Ascending aorta (tissue), 2 donors: ENCODE measurements around the gene KIF1A. TPM values are rescaled to one million over a fixed set of nuclear protein-coding genes. Genes with fewer than 3 reads are reported as not detected.

Experiments
- DNase-seq, 2 donors: peaks; one replicate each; pipeline ENCODE4 v3.0.0-alpha.2; 2019; ENCODE audit warnings: low spot score in 2 of 2
- H3K27ac ChIP-seq, 2 donors: fragments of 200-600 bp; sonication (generic); one replicate each; pipeline ENCODE4 v1.5.1; 2016 to 2017; ENCODE audit warnings: mild to moderate bottlenecking in 1 of 2
- H3K27me3 ChIP-seq: fragments of 200-600 bp; sonication (generic); one replicate; pipeline ENCODE4 v1.5.1; 2017
- H3K36me3 ChIP-seq, 2 donors: fragments of 200-600 bp; sonication (generic); one replicate each; pipeline ENCODE4 v1.5.1; 2016
- H3K4me1 ChIP-seq, 2 donors: fragments of 200-600 bp; sonication (generic); one replicate each; pipeline ENCODE4 v1.5.1; 2016 to 2017; ENCODE audit warnings: mild to moderate bottlenecking in 1 of 2
- H3K4me3 ChIP-seq, 2 donors: fragments of 200-600 bp; sonication (generic); one replicate each; pipeline ENCODE4 v1.5.1; 2016 to 2017; ENCODE audit warnings: mild to moderate bottlenecking in 1 of 2
- H3K9me3 ChIP-seq, 2 donors: fragments of 200-600 bp; sonication (generic); one replicate each; pipeline ENCODE4 v1.5.1; 2016
- CTCF ChIP-seq, 3 experiments: fragments of 200-600 bp in 2 of 3; fragments of 450-650 bp in 1 of 3; sonication (generic) in 2 of 3; IDR thresholded peaks; one replicate each; pipeline ENCODE4 v1.5.1; 2016 to 2019; ENCODE audit warnings: antibody characterized with exemption in 3 of 3, mild to moderate bottlenecking in 1 of 3, moderate library complexity in 1 of 3
- intact Hi-C: fragments of 100-400 bp; cut with DNase I; formaldehyde crosslinking; loops from one replicate; pipeline ENCODE4 v1.15.1; 2023
- total RNA-seq: library from RNA; depleted of rRNA; stranded (reverse); fragments of >200 nt; gene quantifications from one replicate; pipeline ENCODE4 v1.1.0, GENCODE V29; 2016

Gene KIF1A
- total RNA-seq, 1 donor from 2014 or later = 0.11 TPM

DNA sequence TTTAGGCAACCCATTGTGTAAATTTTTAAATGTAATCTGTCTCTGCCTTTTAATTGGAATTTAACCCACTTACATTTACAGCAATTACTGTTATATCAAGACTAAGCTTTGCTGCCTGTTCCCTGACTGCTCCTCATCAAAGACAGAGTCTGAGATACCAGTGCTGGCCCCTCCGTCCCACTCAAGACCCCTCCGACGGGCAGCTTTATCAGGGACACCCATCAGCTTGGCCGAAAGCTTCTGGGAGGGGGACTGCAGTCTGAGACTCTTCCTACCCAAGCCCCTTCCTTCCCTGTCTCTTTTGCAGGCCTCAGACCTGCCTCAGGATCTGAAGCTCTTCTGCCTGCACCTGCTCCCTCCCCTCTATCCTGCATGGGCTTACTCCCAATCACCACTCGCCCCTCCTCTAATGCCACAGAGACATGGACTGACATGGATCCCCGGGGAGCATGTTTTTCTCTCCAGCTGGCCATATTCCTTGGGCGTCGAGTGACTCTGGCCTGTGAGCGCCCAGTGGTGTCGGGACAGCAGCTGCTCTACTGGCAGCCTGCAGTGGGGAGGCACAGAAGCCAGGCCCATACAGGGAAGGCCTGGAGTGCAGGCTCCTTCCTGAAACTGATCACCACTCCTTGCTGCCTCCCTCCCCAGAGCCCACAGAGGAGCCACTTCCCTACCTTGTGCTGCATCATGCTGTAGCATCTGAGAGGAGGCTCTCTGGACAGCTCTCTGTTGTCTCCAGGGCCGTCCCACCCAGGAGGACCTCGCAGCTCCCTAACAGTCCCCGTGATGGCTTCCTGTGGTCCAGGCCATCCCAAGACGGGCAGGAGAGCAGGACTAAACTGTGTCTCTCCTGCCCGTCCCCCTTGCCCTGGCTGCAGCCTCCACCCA is 3.7 kb upstream of the KIF1A start:
- peaks cover 0 to 4% of the 10 kb centered on the region in 2 donors for H3K9me3 ChIP-seq
- H3K4me3 ChIP-seq = no peak overlapping the region
- H3K4me1 ChIP-seq = peaks cover 5 to 10% of the 10 kb centered on the region in 2 donors
- no peaks in the 10 kb centered on the region for H3K36me3 ChIP-seq
- TF ChIP-seq CTCF (IDR thresholded peaks at IDR 0.05) = no peak
- no peak overlapping the region for H3K27ac ChIP-seq
- DNase-seq = no peak
- intact Hi-C loops = no loop called here
- peaks cover 10% of the 10 kb centered on the region for H3K27me3 ChIP-seq

DNA sequence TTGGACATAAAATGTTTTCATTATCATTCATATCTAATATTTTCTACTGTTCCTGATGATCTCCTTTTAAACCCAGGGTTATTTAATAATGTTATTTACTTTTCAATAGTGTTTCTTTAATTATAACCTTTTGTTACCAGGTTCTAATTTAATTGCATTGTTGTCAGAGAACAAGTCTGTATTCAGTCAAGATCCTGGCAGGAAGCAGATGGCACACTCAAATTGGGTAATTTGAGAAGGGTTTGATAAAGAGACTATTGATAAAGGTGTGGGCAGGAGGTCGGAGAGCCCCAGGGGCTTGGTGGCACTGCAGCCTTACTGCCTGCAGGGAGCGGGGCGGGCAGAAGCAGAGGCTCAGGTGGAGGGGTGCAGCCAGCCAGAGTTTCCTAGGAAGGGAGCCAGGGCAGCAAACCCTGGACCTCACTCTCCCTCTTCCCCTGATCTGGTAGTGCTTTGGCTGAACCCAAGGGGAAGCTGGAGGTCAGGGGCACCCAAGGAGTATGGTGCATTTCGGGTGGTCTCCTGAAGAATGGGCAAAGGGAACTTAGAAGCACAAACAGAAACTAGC is 2.3 kb upstream of the KIF1A start:
- Histone ChIP-seq H3K4me3 (no peak overlapping the region), H3K36me3 (no peaks in the 10 kb centered on the region), H3K27ac (no peak overlapping the region), H3K9me3 (peaks cover 0 to 4% of the 10 kb centered on the region in 2 donors), H3K27me3 (peaks cover 14% of the 10 kb centered on the region), H3K4me1 (peaks cover 5 to 10% of the 10 kb centered on the region in 2 donors)
- DNase-seq = no peak
- intact Hi-C loops = no loop called here
- TF ChIP-seq CTCF (IDR thresholded peaks at IDR 0.05) = no peak

DNA sequence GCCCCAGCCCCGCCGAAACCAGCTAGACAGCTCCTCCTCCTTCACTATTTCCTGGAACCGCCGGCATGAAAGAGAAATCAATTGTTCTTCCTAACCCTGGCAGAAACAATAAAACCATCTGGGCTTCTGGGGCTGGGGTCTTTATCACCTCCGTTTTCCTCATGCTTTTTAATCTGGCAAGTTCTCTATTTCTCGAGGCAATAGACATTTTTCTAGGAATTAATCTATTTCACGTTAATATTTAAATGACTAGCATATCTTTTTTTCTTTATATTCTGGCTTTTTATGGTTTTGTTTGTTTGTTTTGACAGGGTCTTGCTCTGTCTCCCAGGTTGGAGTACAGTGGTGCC is 1.4 kb upstream of the KIF1A start:
- H3K4me3 ChIP-seq = no peak overlapping the region
- intact Hi-C loops = no loop called here
- DNase-seq = no peak
- TF ChIP-seq CTCF (IDR thresholded peaks at IDR 0.05) = no peak
- peaks cover 14% of the 10 kb centered on the region for H3K27me3 ChIP-seq
- H3K4me1 ChIP-seq = peaks cover 5 to 10% of the 10 kb centered on the region in 2 donors
- H3K9me3 ChIP-seq = peaks cover 0 to 4% of the 10 kb centered on the region in 2 donors
- H3K27ac ChIP-seq = no peak overlapping the region
- H3K36me3 ChIP-seq = no peaks in the 10 kb centered on the region

DNA sequence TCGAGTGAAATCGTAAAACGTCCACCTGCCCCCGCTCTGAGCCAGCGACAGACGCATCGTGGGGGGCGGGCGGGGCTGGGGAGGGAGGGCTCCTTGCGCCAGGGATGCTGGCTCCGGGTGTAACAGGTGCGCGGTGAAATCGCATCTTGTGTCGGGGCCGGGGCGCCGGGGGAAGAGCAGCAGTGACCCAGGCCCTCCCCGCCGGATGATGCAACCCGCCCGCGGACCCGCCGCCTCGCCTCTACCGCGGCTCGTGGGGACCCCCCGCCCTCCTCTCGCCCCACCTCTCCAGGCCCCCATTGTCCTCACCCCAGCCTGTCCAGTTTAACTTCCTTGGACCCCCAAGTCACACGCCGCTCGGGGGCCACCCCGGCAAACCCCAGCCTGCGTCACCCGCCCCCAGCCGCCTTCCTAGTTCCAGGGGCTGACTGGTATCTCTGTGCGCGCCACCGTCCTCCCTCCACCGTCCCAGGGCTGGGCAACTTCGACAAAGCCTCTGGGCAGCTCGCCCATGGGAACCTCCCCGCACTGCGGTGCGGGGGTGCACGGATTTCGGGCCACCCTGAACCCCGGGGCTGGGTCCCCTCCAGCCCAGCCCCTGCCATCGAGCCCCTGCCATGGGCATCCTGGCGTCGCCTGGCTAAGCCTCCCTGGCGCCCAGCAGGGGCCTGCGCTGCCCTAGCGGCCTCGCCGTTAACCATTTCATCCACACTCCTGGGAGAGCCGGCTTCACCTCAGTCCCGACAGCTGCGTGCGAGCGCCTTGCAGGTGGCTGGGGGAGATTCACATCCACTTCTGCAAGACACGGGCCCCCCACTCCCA is 799 bp upstream of the KIF1A start:
- intact Hi-C loops = no loop called here
- no peaks in the 10 kb centered on the region for H3K36me3 ChIP-seq
- no peak for TF ChIP-seq CTCF (IDR thresholded peaks at IDR 0.05)
- H3K27ac ChIP-seq = no peak overlapping the region
- H3K27me3 ChIP-seq = peaks cover 14% of the 10 kb centered on the region
- peaks cover 5 to 10% of the 10 kb centered on the region in 2 donors for H3K4me1 ChIP-seq
- H3K9me3 ChIP-seq = peaks cover 0 to 4% of the 10 kb centered on the region in 2 donors
- peak in 1 of 2 donors; percentile 54 for DNase-seq
- H3K4me3 ChIP-seq = peak overlapping the region; percentile 25 to 43

GRCh38 chr2:240819126-240819857 is 727 bp downstream of the KIF1A start:
- H3K9me3 ChIP-seq = peaks cover 0 to 6% of the 10 kb centered on the region in 2 donors
- no peak for TF ChIP-seq CTCF (IDR thresholded peaks at IDR 0.05)
- intact Hi-C loops = no loop called here
- peak in 1 of 2 donors; percentile 55 for DNase-seq
- H3K27me3 ChIP-seq = peaks cover 14% of the 10 kb centered on the region
- H3K4me3 ChIP-seq = peak overlapping the region; percentile 33 to 59
- H3K27ac ChIP-seq = no peak overlapping the region
- peaks cover 5 to 10% of the 10 kb centered on the region in 2 donors for H3K4me1 ChIP-seq
- H3K36me3 ChIP-seq = no peaks in the 10 kb centered on the region
